Chondrocyte (in vitro differentiated cells): ENCODE measurements around the gene MYBBP1A. TPM values are rescaled to one million over a fixed set of nuclear protein-coding genes. Genes with fewer than 3 reads are reported as not detected.

Experiments
- DNase-seq: peaks from one replicate; pipeline ENCODE4 v3.0.0; 2021; ENCODE audit warnings: mixed read lengths, low spot score
- H3K27ac Mint-ChIP-seq: one replicate; pipeline ENCODE4 v1.8.0; 2021; ENCODE audit warnings: mild to moderate bottlenecking, moderate library complexity, mixed read lengths; ENCODE audit not compliant: unreplicated experiment
- H3K27me3 Mint-ChIP-seq: 2 replicates; pipeline ENCODE4 v1.8.0; 2021; ENCODE audit warnings: low read depth, mixed read lengths
- H3K36me3 Mint-ChIP-seq: 2 replicates; pipeline ENCODE4 v1.8.0; 2021; ENCODE audit warnings: low read depth, mixed read lengths
- H3K4me1 Mint-ChIP-seq: 2 replicates; pipeline ENCODE4 v1.8.0; 2021; ENCODE audit warnings: low read depth, mild to moderate bottlenecking, mixed read lengths
- H3K4me3 Mint-ChIP-seq: one replicate; pipeline ENCODE4 v1.8.0; 2021; ENCODE audit warnings: mild to moderate bottlenecking, moderate library complexity, mixed read lengths; ENCODE audit not compliant: unreplicated experiment
- H3K9me3 Mint-ChIP-seq: 2 replicates; pipeline ENCODE4 v1.8.0; 2021; ENCODE audit warnings: low read depth, mixed read lengths
- CTCF ChIP-seq: fragments of 200-600 bp; sonication (generic); IDR thresholded peaks from 2 replicates; pipeline ENCODE4 v1.5.0; 2021; ENCODE audit warnings: antibody characterized with exemption, mild to moderate bottlenecking, moderate library complexity
- total RNA-seq: library from RNA; stranded (reverse); gene quantifications from 3 replicates; pipeline ENCODE4 v1.2.1, GENCODE V29; 2021

The MYBBP1A gene
- total RNA-seq, 1 donor from 2014 or later, result 33.6 TPM

GRCh38 chr17:4503283-4504025, 51.7 kb downstream of the MYBBP1A start:
- no peak for DNase-seq
- Mint-ChIP-seq H3K27ac (no peak overlapping the region), H3K4me1 (peaks cover 5% of the 10 kb centered on the region), H3K36me3 (peaks cover 2% of the 10 kb centered on the region), H3K9me3 (no peaks in the 10 kb centered on the region), H3K27me3 (peaks cover 40% of the 10 kb centered on the region), H3K4me3 (no peak overlapping the region)
- TF ChIP-seq CTCF, result no peak

- peaks cover 6% of the 10 kb centered on the region for H3K4me1 Mint-ChIP-seq
- no peaks in the 10 kb centered on the region for H3K9me3 Mint-ChIP-seq
- H3K27ac Mint-ChIP-seq, result no peak overlapping the region
- peaks cover 40% of the 10 kb centered on the region for H3K27me3 Mint-ChIP-seq
- H3K4me3 Mint-ChIP-seq, result no peak overlapping the region
- no peak for TF ChIP-seq CTCF
- DNase-seq, result no peak
- peaks cover 2% of the 10 kb centered on the region for H3K36me3 Mint-ChIP-seq
Measured at GRCh38 chr17:4502466-4503154, 52.6 kb downstream of the MYBBP1A start.

GRCh38 chr17:4501295-4501949, 53.8 kb downstream of the MYBBP1A start:
- no peak for DNase-seq
- peaks cover 14% of the 10 kb centered on the region for H3K4me1 Mint-ChIP-seq
- TF ChIP-seq CTCF, result no peak
- H3K4me3 Mint-ChIP-seq, result no peak overlapping the region
- peaks cover 44% of the 10 kb centered on the region for H3K27me3 Mint-ChIP-seq
- peaks cover 2% of the 10 kb centered on the region for H3K36me3 Mint-ChIP-seq
- no peak overlapping the region for H3K27ac Mint-ChIP-seq
- no peaks in the 10 kb centered on the region for H3K9me3 Mint-ChIP-seq

GRCh38 chr17:4500191-4500571, 55.0 kb downstream of the MYBBP1A start:
- Mint-ChIP-seq H3K9me3 (no peaks in the 10 kb centered on the region), H3K4me3 (no peak overlapping the region), H3K36me3 (peaks cover 2% of the 10 kb centered on the region), H3K27me3 (peaks cover 42% of the 10 kb centered on the region), H3K27ac (no peak overlapping the region), H3K4me1 (peaks cover 14% of the 10 kb centered on the region)
- no peak for DNase-seq
- TF ChIP-seq CTCF, result no peak

GRCh38 chr17:4499431-4500190, 55.6 kb downstream of the MYBBP1A start:
- TF ChIP-seq CTCF, result no peak
- no peak for DNase-seq
- Mint-ChIP-seq H3K9me3 (no peaks in the 10 kb centered on the region), H3K27ac (no peak overlapping the region), H3K27me3 (peaks cover 37% of the 10 kb centered on the region), H3K36me3 (peaks cover 2% of the 10 kb centered on the region), H3K4me3 (peak overlapping the region; percentile 68), H3K4me1 (peaks cover 14% of the 10 kb centered on the region)
